ENCODE results near the gene SLC5A11. TPM values are rescaled to one million over a fixed set of nuclear protein-coding genes. Genes with fewer than 3 reads are reported as not detected.
"Not testable (repeated sequence)": the region's sequence is repeated elsewhere in the genome, so short reads cannot be mapped to it uniquely, and the experiment has no call there.

Gene SLC5A11
- total and polyA plus RNA-seq, 2 donors (not counting 1 experiment from before 2014, with no cell fraction given), result under 0.01 TPM; not detected in 1

DNA sequence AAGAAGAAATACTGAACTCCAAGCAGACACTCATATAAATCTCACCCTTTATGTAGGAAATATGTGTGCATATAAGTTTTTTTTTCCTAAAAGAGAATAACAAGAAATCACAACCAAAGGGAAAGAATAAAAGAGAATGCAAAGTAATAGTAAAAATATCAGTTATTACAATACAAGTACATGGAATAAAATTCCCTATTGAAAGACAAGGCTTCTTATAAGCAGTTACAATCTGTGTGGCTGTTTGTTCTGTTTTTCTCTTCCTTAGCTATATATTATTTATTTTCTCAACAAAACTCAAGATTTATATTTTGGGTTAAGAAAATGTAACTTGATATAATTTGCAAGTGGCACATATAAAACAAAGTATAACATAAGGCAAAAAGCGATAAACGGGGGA is 41.7 kb downstream of the SLC5A11 start:
- no peak overlapping the region for H3K9ac ChIP-seq (ENCODE audit: insufficient read depth, low read length)

DNA sequence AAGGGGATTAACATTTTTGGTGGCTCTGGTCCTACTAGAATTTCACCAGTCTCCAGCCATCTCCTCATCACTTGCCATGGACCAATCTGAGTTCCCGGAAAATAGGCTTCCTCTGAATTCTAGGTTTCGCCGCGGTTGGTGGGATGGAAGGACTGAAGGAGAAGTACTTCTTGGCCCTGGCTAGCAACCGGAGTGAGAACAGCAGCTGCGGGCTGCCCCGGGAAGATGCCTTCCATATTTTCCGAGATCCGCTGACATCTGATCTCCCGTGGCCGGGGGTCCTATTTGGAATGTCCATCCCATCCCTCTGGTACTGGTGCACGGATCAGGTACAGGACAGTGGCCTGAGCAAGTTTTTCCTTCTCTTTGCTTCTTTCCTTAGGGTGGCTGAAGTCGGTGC is 45.0 kb downstream of the SLC5A11 start:
- no peaks in the 10 kb centered on the region for H3K79me2 ChIP-seq (ENCODE audit: control insufficient read depth, insufficient read depth, low read length)
- no peak overlapping the region for H2AFZ ChIP-seq (ENCODE audit: low read length)
- no peak for DNase-seq (ENCODE audit: low read depth in 2 of 2)
- TF ChIP-seq EZH2 (IDR thresholded peaks at IDR 0.05; ENCODE audit: low read length, missing control alignments), result no peak
- TF ChIP-seq, protein P1, sequence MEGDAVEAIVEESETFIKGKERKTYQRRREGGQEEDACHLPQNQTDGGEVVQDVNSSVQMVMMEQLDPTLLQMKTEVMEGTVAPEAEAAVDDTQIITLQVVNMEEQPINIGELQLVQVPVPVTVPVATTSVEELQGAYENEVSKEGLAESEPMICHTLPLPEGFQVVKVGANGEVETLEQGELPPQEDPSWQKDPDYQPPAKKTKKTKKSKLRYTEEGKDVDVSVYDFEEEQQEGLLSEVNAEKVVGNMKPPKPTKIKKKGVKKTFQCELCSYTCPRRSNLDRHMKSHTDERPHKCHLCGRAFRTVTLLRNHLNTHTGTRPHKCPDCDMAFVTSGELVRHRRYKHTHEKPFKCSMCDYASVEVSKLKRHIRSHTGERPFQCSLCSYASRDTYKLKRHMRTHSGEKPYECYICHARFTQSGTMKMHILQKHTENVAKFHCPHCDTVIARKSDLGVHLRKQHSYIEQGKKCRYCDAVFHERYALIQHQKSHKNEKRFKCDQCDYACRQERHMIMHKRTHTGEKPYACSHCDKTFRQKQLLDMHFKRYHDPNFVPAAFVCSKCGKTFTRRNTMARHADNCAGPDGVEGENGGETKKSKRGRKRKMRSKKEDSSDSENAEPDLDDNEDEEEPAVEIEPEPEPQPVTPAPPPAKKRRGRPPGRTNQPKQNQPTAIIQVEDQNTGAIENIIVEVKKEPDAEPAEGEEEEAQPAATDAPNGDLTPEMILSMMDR (conservative IDR thresholded peaks at IDR 0.05 in 1 of 2, IDR thresholded peaks at IDR 0.05 in 1 of 2; ENCODE audit: low read depth in 1 of 2, low read length in 2 of 2), result no peak
- H3K27ac ChIP-seq (ENCODE audit: insufficient read depth, low read length), result no peak overlapping the region
- no peak overlapping the region for H3K9ac ChIP-seq (ENCODE audit: insufficient read depth, low read length)
- no peak overlapping the region for H3K4me2 ChIP-seq (ENCODE audit: extremely low read depth, insufficient read depth, low read length)
- H4K20me1 ChIP-seq (ENCODE audit: control insufficient read depth, extremely low read depth, insufficient read depth, low read length), result no peaks in the 10 kb centered on the region
- H3K9me3 ChIP-seq (ENCODE audit: control insufficient read depth, insufficient read depth, low read depth, low read length), result no peaks in the 10 kb centered on the region
- no peak overlapping the region for H3K4me3 ChIP-seq (replicated peaks in 1 of 4; ENCODE audit: control extremely low read depth in 1 of 4, insufficient read depth in 1 of 4, low read depth in 3 of 4, low read length in 4 of 4)
- no peaks in the 10 kb centered on the region for H3K4me1 ChIP-seq (ENCODE audit: control insufficient read depth, extremely low read depth, insufficient read depth, low read length)
- no peaks in the 10 kb centered on the region for H3K36me3 ChIP-seq (ENCODE audit: control insufficient read depth, insufficient read depth, low read length)
- H3K27me3 ChIP-seq (ENCODE audit: control insufficient read depth, insufficient read depth, low read length), result no peaks in the 10 kb centered on the region

More for the DNA sequence above, 41.7 kb downstream of the SLC5A11 start:
- DNase-seq (ENCODE audit: low read depth in 2 of 2), result no peak
- Histone ChIP-seq H4K20me1 (ENCODE audit: control insufficient read depth, extremely low read depth, insufficient read depth, low read length) (no peaks in the 10 kb centered on the region), H2AFZ (ENCODE audit: low read length) (no peak overlapping the region), H3K36me3 (ENCODE audit: control insufficient read depth, insufficient read depth, low read length) (no peaks in the 10 kb centered on the region), H3K27me3 (ENCODE audit: control insufficient read depth, insufficient read depth, low read length) (no peaks in the 10 kb centered on the region), H3K79me2 (ENCODE audit: control insufficient read depth, insufficient read depth, low read length) (no peaks in the 10 kb centered on the region), H3K4me1 (ENCODE audit: control insufficient read depth, extremely low read depth, insufficient read depth, low read length) (no peaks in the 10 kb centered on the region), H3K4me2 (ENCODE audit: extremely low read depth, insufficient read depth, low read length) (no peak overlapping the region), H3K27ac (ENCODE audit: insufficient read depth, low read length) (no peak overlapping the region), H3K4me3 (replicated peaks in 1 of 4; ENCODE audit: control extremely low read depth in 1 of 4, insufficient read depth in 1 of 4, low read depth in 3 of 4, low read length in 4 of 4) (no peak overlapping the region), H3K9me3 (ENCODE audit: control insufficient read depth, insufficient read depth, low read depth, low read length) (no peaks in the 10 kb centered on the region)
- TF ChIP-seq, protein P1 (conservative IDR thresholded peaks at IDR 0.05 in 1 of 2, IDR thresholded peaks at IDR 0.05 in 1 of 2; ENCODE audit: low read depth in 1 of 2, low read length in 2 of 2), result no peak

DNA sequence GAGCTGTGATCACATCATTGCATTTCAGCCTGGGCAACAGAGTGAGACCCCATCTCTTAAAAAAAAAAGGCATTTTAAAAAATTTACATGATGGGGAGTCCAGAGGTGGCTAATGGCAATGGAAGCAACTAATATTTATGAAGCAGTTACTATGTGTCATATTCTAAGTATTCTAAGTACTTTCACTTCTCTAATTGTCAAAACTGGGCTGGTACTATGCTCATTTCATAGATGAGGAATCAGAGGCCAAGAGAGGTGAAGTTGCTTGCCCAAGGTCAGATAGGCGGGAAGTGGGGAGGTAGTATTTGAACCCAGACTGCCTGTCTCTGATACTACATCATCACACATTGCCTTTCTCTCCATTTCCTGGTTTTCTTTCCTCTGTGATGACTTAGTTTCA is 50.7 kb downstream of the SLC5A11 start:
- H2AFZ ChIP-seq (ENCODE audit: low read length), result no peak overlapping the region
- H4K20me1 ChIP-seq (ENCODE audit: control insufficient read depth, extremely low read depth, insufficient read depth, low read length), result no peaks in the 10 kb centered on the region
- no peaks in the 10 kb centered on the region for H3K9me3 ChIP-seq (ENCODE audit: control insufficient read depth, insufficient read depth, low read depth, low read length)
- H3K27ac ChIP-seq (ENCODE audit: insufficient read depth, low read length), result no peak overlapping the region
- no peaks in the 10 kb centered on the region for H3K4me1 ChIP-seq (ENCODE audit: control insufficient read depth, extremely low read depth, insufficient read depth, low read length)
- TF ChIP-seq, protein P1 (conservative IDR thresholded peaks at IDR 0.05 in 1 of 2, IDR thresholded peaks at IDR 0.05 in 1 of 2; ENCODE audit: low read depth in 1 of 2, low read length in 2 of 2), result no peak
- no peak for TF ChIP-seq EZH2 (IDR thresholded peaks at IDR 0.05; ENCODE audit: low read length, missing control alignments)
- H3K27me3 ChIP-seq (ENCODE audit: control insufficient read depth, insufficient read depth, low read length), result no peaks in the 10 kb centered on the region
- H3K36me3 ChIP-seq (ENCODE audit: control insufficient read depth, insufficient read depth, low read length), result no peaks in the 10 kb centered on the region
- no peak overlapping the region for H3K4me3 ChIP-seq (replicated peaks in 1 of 4; ENCODE audit: control extremely low read depth in 1 of 4, insufficient read depth in 1 of 4, low read depth in 3 of 4, low read length in 4 of 4)
- no peak overlapping the region for H3K4me2 ChIP-seq (ENCODE audit: extremely low read depth, insufficient read depth, low read length)
- no peak for DNase-seq (ENCODE audit: low read depth in 2 of 2)
- no peak overlapping the region for H3K9ac ChIP-seq (ENCODE audit: insufficient read depth, low read length)
- no peaks in the 10 kb centered on the region for H3K79me2 ChIP-seq (ENCODE audit: control insufficient read depth, insufficient read depth, low read length)

DNA sequence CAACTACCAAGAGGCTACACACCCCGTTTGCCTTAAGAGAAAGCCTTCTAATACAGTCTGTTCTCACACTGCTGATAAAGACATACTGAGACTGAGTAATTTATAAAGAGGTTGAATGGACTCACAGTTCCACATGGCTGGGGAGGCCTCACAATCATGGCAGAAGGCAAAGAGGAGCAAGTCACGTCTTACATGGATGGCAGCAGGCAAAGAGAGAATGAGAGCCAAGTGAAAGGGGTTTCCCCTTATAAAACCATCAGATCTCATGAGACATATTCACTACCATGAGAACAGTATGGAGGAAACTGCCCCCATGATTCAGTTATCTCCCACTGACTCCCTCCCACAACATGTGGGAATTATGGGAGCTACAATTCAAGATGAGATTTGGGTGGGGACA is 51.8 kb downstream of the SLC5A11 start:
- DNase-seq (ENCODE audit: low read depth in 2 of 2); H3K27me3 ChIP-seq (ENCODE audit: control insufficient read depth, insufficient read depth, low read length); H3K27ac ChIP-seq (ENCODE audit: insufficient read depth, low read length); H3K79me2 ChIP-seq (ENCODE audit: control insufficient read depth, insufficient read depth, low read length); H3K36me3 ChIP-seq (ENCODE audit: control insufficient read depth, insufficient read depth, low read length); H3K9ac ChIP-seq (ENCODE audit: insufficient read depth, low read length); H3K4me3 ChIP-seq (replicated peaks in 1 of 4; ENCODE audit: control extremely low read depth in 1 of 4, insufficient read depth in 1 of 4, low read depth in 3 of 4, low read length in 4 of 4); H4K20me1 ChIP-seq (ENCODE audit: control insufficient read depth, extremely low read depth, insufficient read depth, low read length); H2AFZ ChIP-seq (ENCODE audit: low read length); H3K4me2 ChIP-seq (ENCODE audit: extremely low read depth, insufficient read depth, low read length); H3K9me3 ChIP-seq (ENCODE audit: control insufficient read depth, insufficient read depth, low read depth, low read length); H3K4me1 ChIP-seq (ENCODE audit: control insufficient read depth, extremely low read depth, insufficient read depth, low read length): not testable (repeated sequence)

Measured in fibroblast of lung (primary cell).